Activated CD8-positive, alpha-beta T cell treated with anti-CD3 and anti-CD28 coated beads for 36 hours (primary cell): ENCODE data around the gene SNRPD1. TPM values are rescaled to one million over a fixed set of nuclear protein-coding genes. Genes with fewer than 3 reads are reported as not detected.

Experiments used
- ATAC-seq: fragments of 200-7000 bp; cut with Tn5 transposase; one replicate; pipeline ENCODE4 v1.10.0; 2021; ENCODE audit warnings: mild to moderate bottlenecking, moderate library complexity
- CTCF ChIA-PET: fragments of 350-600 bp; sonication (Branson Sonifier 250); formaldehyde crosslinking; loops from one replicate; lab custom pipeline; 2021; ENCODE audit warnings: antibody characterized with exemption; lab: Charles Lee
- POLR2A ChIA-PET: fragments of 350-600 bp; sonication (Branson Sonifier 250); formaldehyde crosslinking; loops from one replicate; lab custom pipeline; 2021; ENCODE audit warnings: antibody characterized with exemption; lab: Charles Lee
- DNase-seq: peaks from one replicate; pipeline ENCODE4 v3.0.0-alpha.2; 2020
- H3K27ac Mint-ChIP-seq: one replicate; pipeline ENCODE4 v1.8.0; 2021; ENCODE audit warnings: mild to moderate bottlenecking, mixed read lengths
- H3K27me3 Mint-ChIP-seq: one replicate; pipeline ENCODE4 v1.8.0; 2021; ENCODE audit warnings: mixed read lengths
- H3K36me3 Mint-ChIP-seq: one replicate; pipeline ENCODE4 v1.8.0; 2021; ENCODE audit warnings: low read depth, mixed read lengths
- H3K4me1 Mint-ChIP-seq: one replicate; pipeline ENCODE4 v1.8.0; 2021; ENCODE audit warnings: low read depth, mixed read lengths
- H3K4me3 Mint-ChIP-seq: one replicate; pipeline ENCODE4 v1.8.0; 2021; ENCODE audit warnings: mild to moderate bottlenecking, moderate library complexity, mixed read lengths
- H3K9me3 Mint-ChIP-seq: one replicate; pipeline ENCODE4 v1.8.0; 2021; ENCODE audit warnings: mixed read lengths
- CTCF ChIP-seq: fragments of 200-600 bp; IDR thresholded peaks from one replicate; pipeline ENCODE4 v1.8.0; 2022; ENCODE audit warnings: antibody characterized with exemption, mild to moderate bottlenecking
- intact Hi-C: fragments of 100-400 bp; cut with micrococcal nuclease; formaldehyde crosslinking; loops from one replicate; pipeline ENCODE4 v1.10.0; 2022
- total RNA-seq, 2 experiments: library from RNA; stranded (reverse); gene quantifications; one replicate each; pipeline ENCODE4 v1.2.3, GENCODE V29; 2021

Gene SNRPD1
- total RNA-seq, 2 experiments from 2014 or later = 148 to 159 TPM

- ChIA-PET CTCF (interaction anchor here (0.6 kb wide), 1 partner anchor 39 kb away, joined by 3 read pairs; no protein-coding TSS in a partner anchor), POLR2A (interaction anchor here (1.0 kb wide), 1 partner anchor 28 kb away, joined by 3 read pairs; no protein-coding TSS in a partner anchor)
- no peak for TF ChIP-seq CTCF
- Mint-ChIP-seq H3K27ac (peak overlapping the region; percentile 40), H3K27me3 (no peaks in the 10 kb centered on the region), H3K9me3 (no peaks in the 10 kb centered on the region), H3K36me3 (peaks cover 9% of the 10 kb centered on the region), H3K4me1 (peaks cover 4% of the 10 kb centered on the region), H3K4me3 (no peak overlapping the region)
- DNase-seq (no peak), ATAC-seq (no peak)
- intact Hi-C loops = no loop called here
These were observed 48.0 kb downstream of the SNRPD1 start for GRCh38 chr18:21660078-21660477.

GRCh38 chr18:21662581-21662980 lies 50.5 kb downstream of the SNRPD1 start:
- Mint-ChIP-seq H3K4me3 (no peak overlapping the region), H3K27me3 (no peaks in the 10 kb centered on the region), H3K4me1 (peaks cover 4% of the 10 kb centered on the region), H3K9me3 (no peaks in the 10 kb centered on the region), H3K36me3 (peaks cover 6% of the 10 kb centered on the region), H3K27ac (no peak overlapping the region)
- intact Hi-C loops = no loop called here
- POLR2A ChIA-PET = no interaction called here
- no peak for DNase-seq
- CTCF ChIA-PET = no interaction called here
- no peak for TF ChIP-seq CTCF
- ATAC-seq = no peak

GRCh38 chr18:21663578-21663977 lies 51.5 kb downstream of the SNRPD1 start:
- Mint-ChIP-seq H3K27ac (no peak overlapping the region), H3K4me1 (peaks cover 4% of the 10 kb centered on the region), H3K27me3 (no peaks in the 10 kb centered on the region), H3K36me3 (peaks cover 6% of the 10 kb centered on the region), H3K9me3 (no peaks in the 10 kb centered on the region), H3K4me3 (no peak overlapping the region)
- CTCF ChIA-PET = interaction anchor here (1.0 kb wide), 1 partner anchor 63 kb away, joined by 3 read pairs; the partner anchor contains the start of gene ESCO1
- intact Hi-C loops = no loop called here
- ATAC-seq = no peak
- no peak for DNase-seq
- TF ChIP-seq CTCF = no peak
- POLR2A ChIA-PET = no interaction called here

GRCh38 chr18:21664069-21664468 lies 52.0 kb downstream of the SNRPD1 start:
- ChIA-PET CTCF (interaction anchor here (1.0 kb wide), 1 partner anchor 64 kb away, joined by 3 read pairs; the partner anchor contains the start of gene ESCO1), POLR2A (no interaction called here)
- H3K36me3 Mint-ChIP-seq = peaks cover 6% of the 10 kb centered on the region
- intact Hi-C loops = no loop called here
- TF ChIP-seq CTCF = no peak
- ATAC-seq (no peak), DNase-seq (no peak)
- H3K27ac Mint-ChIP-seq = no peak overlapping the region
- no peak overlapping the region for H3K4me3 Mint-ChIP-seq
- H3K9me3 Mint-ChIP-seq = no peaks in the 10 kb centered on the region
- H3K27me3 Mint-ChIP-seq = no peaks in the 10 kb centered on the region
- H3K4me1 Mint-ChIP-seq = peaks cover 4% of the 10 kb centered on the region

GRCh38 chr18:21669736-21670285 lies 57.7 kb downstream of the SNRPD1 start:
- no peak overlapping the region for H3K27ac Mint-ChIP-seq
- intact Hi-C loops = no loop called here

More at GRCh38 chr18:21669736-21670285, 57.7 kb downstream of the SNRPD1 start:
- H3K4me3 Mint-ChIP-seq = no peak overlapping the region
- no peak for ATAC-seq
- H3K36me3 Mint-ChIP-seq = no peaks in the 10 kb centered on the region
- H3K9me3 Mint-ChIP-seq = no peaks in the 10 kb centered on the region
- DNase-seq = no peak
- CTCF ChIA-PET = interaction anchor here (0.9 kb wide), 1 partner anchor 69 kb away, joined by 3 read pairs; the partner anchor contains the start of gene ESCO1
- H3K27me3 Mint-ChIP-seq = no peaks in the 10 kb centered on the region
- no peak for TF ChIP-seq CTCF
- POLR2A ChIA-PET = interaction anchor here (0.6 kb wide), 1 partner anchor 117 kb away, joined by 4 read pairs; no protein-coding TSS in a partner anchor
- no peaks in the 10 kb centered on the region for H3K4me1 Mint-ChIP-seq
